ENCODE measurements around the gene AKNA.

DNA sequence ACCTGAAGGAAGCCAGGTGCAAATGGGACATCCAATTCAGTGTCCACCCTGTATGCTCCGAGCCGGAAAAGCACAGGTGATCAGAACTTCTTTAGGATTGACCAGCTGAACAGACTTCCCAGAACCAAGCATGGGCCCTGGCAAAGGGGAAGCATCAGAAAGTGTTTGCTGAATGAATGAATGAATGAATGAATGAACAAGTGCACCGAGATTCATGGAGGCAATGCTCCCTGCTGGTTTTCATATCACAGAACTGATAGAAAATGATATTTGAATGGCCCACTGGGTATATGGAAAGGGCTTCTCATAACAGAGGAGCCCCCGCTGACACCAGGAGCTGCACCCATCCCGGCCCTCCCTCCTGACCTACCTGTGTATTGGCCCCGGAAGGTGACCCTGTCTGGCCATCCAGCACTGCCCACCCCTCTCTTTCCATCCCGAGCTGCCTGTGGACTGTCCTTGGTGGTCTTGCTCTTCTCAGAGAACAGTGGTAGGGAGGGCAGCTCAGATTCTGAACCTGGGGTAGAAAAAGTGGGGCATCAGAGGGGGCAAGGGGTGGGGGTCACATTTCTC lies 42.2 kb downstream of the AKNA start:
- TF ChIP-seq POLR2AphosphoS5 (IDR thresholded peaks at IDR 0.05) (no peak), CTCF (IDR thresholded peaks at IDR 0.05) (no peak)

All from sigmoid colon (tissue), 4 donors.